Measurements from ENCODE around the gene SERPINB6. TPM values are rescaled to one million over a fixed set of nuclear protein-coding genes. Genes with fewer than 3 reads are reported as not detected.

SERPINB6 gene
- total RNA-seq: 64.1 and 76.5 TPM in 2 replicates

GRCh38 chr6:2971420-2972218 is at the start of gene SERPINB6:
TSS of gene SERPINB6 (minus strand) at chr6:2971567. CDS start at chr6:2959332, 12,235 bp downstream.

GRCh38 chr6:2999618-3000557 is 28.5 kb upstream of the SERPINB6 start, which contains the start of gene NQO2:
TSS of gene NQO2 (plus strand) at chr6:2999894. CDS start at chr6:3006553, 6,659 bp downstream.

Other genes starting within 250 kb of the SERPINB6 start
- 0.21 TPM in 1 of 2 replicates, not detected in the other for gene MYLK4, start 220.6 kb downstream of the SERPINB6 start, total RNA-seq
- 70.6 and 78.6 TPM in 2 replicates for gene WRNIP1, start 206.2 kb downstream of the SERPINB6 start, total RNA-seq
- gene SERPINB1, start 129.7 kb downstream of the SERPINB6 start, total RNA-seq: 203 and 299 TPM in 2 replicates
- gene SERPINB9, start 68.3 kb downstream of the SERPINB6 start, total RNA-seq: 8.1 and 9.8 TPM in 2 replicates
- gene NQO2, start 28.3 kb upstream of the SERPINB6 start, total RNA-seq: 24.8 and 39.9 TPM in 2 replicates
- gene RIPK1, start 96.9 kb upstream of the SERPINB6 start, total RNA-seq: 10.6 and 11.1 TPM in 2 replicates
- gene BPHL, start 147.1 kb upstream of the SERPINB6 start, total RNA-seq: 17.4 and 19.9 TPM in 2 replicates
- gene TUBB2A, start 186.0 kb upstream of the SERPINB6 start, total RNA-seq: 77.1 and 90.3 TPM in 2 replicates

Data from airway epithelial cell (primary cell).